GM19023 (cell line): Measurements from ENCODE around the gene AMMECR1.
"Not testable (repeated sequence)": the region's sequence is repeated elsewhere in the genome, so short reads cannot be mapped to it uniquely, and the experiment has no call there.

Source experiments
- ATAC-seq: cut with Tn5 transposase; IDR thresholded peaks from one replicate; pipeline ENCODE4 v1.9.1; 2021; ENCODE audit warnings: mild to moderate bottlenecking, moderate library complexity; ENCODE audit not compliant: unreplicated experiment

AMMECR1 gene

DNA sequence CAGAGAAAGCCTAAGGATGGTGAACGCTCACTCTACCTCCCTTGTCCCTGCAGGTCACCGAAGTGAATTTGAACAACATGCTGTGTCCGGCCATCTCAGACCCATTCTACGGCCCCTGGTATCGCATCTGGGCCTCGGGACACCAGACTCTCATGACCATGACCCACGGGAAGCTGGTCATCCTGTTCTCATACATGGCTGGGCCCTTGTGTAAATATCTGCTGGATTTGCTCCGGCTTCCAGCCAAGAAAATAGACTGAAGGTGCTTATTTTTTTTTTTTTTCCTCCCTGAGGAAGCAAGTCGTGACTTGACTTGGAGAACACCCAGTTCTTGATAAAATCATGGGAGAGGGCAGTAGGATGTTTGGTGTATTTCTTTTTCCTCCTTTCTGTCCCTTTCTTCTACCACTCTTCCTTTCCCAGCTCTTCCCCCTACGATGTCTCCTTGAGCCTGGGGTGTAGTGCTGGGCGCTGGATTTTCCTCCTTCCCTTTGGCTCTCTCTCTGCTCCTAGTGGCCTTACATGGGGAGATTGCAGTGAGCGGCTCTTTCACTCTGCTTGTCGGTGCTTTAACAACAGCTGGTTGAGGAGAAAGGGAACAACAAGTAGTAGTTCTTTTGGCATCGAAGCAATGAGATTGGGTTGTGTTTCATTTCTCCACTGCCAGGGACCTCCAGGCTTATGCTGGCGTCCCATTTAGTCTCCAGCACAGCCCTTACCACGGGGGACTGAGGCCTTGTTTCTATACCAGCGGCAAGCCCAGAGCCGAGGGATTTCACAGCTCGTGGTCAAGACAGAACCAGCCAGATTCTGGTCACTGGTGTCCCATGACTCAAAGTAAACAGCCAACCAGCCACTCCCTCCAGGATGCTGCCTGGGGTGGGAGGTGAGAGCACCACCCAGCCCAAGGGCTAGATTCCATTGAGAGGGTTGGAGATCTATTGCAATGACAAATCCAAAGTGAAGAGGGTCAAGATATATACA is 144.4 kb downstream of the AMMECR1 start:
- ATAC-seq: no peak

DNA sequence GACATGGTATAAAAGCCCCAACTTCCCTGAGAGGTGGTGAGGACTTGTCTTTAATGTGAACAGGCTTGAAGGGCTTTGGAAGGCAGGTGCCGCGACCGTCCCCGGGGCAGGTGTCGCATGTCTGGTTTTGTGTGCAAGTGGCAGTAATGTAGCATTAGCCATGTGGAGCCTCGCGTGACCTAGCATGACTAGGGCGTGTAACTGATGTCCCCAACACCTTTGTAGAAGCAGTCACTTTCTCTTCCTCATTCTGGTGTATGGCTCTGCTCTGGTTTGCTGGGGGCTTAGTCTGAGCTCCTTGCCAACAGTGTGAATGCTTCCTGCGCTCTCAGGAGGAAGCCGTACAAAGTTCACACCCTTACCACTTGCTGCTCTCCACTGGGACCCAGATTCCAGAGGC is 145.7 kb downstream of the AMMECR1 start:
- ATAC-seq: peak; percentile 96

- no peak for ATAC-seq
These were observed 146.4 kb downstream of the AMMECR1 start for GRCh38 chrX:110171442-110171841.

DNA sequence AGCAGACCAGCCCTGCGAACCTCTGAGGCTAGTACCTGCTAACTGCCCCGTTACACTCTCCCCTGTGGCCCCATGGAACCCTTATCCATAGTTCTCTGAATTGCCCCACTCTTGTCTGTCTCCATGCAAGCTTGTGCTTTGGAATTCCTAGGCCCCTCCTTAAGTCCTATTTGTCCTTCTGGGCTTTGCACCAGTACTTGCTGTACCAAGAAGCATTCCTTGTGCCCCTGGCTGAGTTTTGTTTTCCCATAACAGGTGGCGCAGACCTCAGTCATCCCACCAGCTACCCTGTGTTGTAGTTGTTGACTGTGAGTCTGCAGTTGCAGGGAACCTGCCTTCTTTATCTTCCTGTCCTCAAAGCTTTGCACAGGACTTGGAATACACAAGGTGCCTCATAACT is 147.9 kb downstream of the AMMECR1 start:
- ATAC-seq: no peak

DNA sequence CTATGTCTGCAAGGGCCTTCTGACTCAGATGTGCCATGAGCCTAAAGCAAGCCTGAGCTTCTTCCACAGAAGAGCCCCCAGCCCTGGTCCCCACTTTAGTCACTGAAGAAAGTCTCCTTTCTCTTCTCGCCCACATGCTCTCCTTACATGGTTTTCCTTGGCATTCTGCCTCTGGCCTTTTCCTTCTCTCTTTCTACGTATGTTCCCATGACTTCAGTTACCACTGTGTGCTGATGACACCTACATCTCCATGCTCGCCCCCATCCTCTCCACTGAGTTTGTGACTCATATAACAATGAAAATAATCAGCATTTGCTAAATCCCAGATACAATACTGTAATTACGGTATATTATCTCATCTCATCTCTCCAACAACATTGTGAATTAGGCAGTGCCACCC is 149.3 kb downstream of the AMMECR1 start:
- no peak for ATAC-seq

DNA sequence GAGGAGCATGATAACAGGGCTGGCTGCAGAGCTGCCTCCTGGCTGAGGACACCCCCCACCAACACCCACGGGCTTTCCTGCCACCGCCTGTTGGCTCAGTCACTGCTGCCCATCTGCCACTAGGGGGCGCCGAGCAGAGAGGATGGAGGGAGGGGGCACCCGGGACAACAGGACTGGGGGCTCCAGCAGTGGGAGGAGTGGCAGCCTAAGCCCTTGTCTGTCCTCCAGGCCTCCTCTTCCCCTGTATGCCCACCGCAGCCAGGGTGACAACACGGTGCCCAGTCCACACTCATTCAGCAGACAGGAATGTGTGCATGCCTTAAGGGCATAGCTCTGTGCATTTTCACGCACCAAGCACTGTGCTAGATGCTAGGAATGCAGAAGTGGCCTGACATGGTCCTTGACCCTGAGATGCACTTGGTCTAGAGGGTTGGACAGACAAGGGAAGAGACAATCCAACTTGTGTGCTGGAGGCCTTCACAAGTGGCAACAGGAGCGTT is 149.9 kb downstream of the AMMECR1 start:
- no peak for ATAC-seq

DNA sequence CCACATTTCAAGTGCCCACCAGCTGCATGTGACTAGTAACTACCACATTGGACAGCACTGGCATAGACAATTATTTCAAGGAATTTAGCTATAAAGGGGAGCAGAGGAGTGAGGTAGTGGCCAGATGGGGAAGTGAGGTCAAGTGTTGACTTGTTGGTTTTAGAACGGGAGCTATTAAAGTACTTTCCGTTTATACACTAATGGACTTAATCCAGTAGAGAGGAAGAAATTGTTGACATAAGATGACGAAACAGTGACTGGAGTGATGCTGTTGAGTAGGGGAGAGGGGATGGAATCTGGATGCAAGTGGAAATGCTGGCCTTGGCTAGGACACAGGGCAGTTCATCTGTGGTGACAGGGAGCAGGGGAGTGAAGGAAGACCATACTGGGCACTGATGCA is 154.4 kb downstream of the AMMECR1 start:
- no peak for ATAC-seq

DNA sequence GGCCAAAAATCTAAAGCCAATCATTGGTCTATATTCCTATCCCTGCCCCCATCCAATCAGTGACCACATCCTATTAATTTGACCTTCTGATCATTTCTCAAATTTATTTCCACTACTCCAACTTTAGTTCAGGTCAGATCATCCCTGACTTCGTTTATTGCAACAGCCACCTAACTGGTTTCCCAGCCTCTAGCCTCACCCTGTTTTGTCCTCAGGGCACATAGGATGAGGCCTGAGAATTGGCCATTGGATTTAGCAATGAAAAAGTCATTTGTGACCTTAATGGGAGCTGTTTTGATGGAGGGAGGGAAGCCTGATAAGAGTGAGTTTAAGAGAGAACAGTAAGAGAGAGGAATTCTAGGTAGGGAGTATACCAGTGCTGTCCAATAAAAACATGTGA is 155.0 kb downstream of the AMMECR1 start:
- no peak for ATAC-seq

- no peak for ATAC-seq
These were observed 155.8 kb downstream of the AMMECR1 start for GRCh38 chrX:110162131-110162530.

- no peak for ATAC-seq
These were observed 156.6 kb downstream of the AMMECR1 start for GRCh38 chrX:110161361-110161686.

GRCh38 chrX:110159865-110160264 is 158.0 kb downstream of the AMMECR1 start:
- no peak for ATAC-seq

GRCh38 chrX:110159235-110159634 is 158.7 kb downstream of the AMMECR1 start:
- no peak for ATAC-seq

- no peak for ATAC-seq
These were observed 160.4 kb downstream of the AMMECR1 start for GRCh38 chrX:110157444-110157843.

DNA sequence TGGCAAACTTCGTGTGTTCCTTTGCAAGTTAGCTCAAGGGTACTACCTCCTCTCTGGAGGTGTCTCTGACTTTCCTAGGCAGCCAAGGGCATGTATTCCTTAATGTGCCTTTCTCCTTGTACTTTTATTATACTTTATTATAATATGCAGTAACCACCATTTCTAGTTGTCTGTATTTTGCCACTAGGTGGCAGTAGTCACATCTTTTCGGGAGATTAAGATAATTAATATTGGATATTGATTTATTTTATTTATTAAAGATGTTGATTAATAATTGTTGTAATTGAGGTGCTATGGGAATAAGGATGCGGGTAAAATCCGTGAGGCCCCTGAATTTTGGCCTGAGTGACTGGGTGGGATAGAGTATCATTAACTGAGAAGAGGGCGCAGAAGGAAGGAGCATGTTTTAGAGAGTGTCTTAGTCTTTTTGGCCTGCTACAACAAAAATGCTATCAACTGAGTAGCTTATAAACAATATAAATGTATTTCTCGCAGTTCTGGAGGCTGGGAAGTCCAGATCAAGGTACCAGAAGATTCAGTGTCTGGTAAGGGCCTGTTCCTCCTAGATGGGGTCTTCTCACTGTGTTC is 161.6 kb downstream of the AMMECR1 start:
- ATAC-seq: no peak

- no peak for ATAC-seq
These were observed 162.1 kb downstream of the AMMECR1 start for GRCh38 chrX:110155759-110156158.

DNA sequence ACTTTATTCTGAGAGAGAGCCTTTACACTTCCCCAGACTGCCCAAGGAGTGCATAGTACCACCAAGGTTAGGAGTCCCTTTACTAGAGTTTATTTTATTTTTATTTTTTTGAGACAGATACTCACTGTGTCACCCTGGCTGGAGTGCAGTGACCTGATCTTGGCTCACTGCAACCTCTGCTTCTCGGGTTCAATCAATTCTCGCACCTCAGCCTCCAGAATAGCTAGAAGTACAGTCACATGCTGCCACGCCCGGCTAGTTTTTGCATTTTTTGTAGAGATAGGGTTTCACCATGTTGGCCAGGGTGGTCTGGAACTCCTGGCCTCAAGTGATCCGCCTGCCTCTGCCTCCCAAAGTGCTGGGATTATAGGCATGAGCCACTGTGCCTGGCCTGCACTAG is 163.6 kb downstream of the AMMECR1 start:
- ATAC-seq: not testable (repeated sequence)

GRCh38 chrX:110153896-110154295 is 164.0 kb downstream of the AMMECR1 start:
- ATAC-seq: no peak

DNA sequence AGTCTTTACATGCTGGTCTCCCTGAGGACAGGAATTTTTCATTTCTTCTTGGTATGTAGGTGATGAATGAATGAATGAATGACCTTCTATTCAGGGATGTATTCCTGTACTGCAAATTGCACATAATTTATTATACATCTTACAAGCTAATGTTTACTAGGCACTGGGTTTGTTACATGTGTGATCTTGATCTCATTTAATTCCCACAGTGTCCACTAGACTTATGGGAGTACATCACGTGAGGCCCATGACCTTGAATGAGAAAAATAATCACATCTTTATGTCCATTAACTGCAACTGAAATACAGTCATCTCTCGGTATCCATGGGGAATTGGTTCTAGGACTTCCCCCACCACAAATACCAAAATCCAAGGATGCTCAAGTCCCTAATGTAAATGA is 164.6 kb downstream of the AMMECR1 start:
- no peak for ATAC-seq

GRCh38 chrX:110146521-110146920 is 171.4 kb downstream of the AMMECR1 start:
- ATAC-seq: peak; percentile 63

DNA sequence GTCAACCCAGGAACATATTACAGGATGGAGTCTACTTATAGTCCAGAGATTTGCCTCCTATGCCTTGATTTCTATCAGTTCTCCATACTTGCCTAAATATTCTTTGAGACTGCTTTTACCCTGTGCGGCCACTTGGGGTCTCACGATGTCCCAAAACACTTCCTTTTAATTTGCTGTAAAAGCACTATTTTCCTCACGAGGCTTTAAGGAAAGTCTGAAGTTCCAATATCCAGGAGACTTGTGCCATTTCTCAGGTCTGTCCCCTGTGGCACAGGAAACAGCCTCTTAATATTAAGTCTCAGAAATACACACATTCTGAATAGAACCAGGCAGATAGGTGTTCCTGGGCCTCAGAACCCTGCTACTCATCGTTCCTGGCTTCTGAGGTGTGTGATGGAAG is 172.0 kb downstream of the AMMECR1 start:
- no peak for ATAC-seq

GRCh38 chrX:110145311-110145710 is 172.6 kb downstream of the AMMECR1 start:
- ATAC-seq: no peak
